ENCODE measurements around the gene PSMC6. TPM values are rescaled to one million over a fixed set of nuclear protein-coding genes. Genes with fewer than 3 reads are reported as not detected.

The PSMC6 gene
- total and polyA plus RNA-seq, 2 of the 13 experiments (the other 11 are each of a cell fraction or from before 2014, with no cell fraction given): 90.0 to 210 TPM

DNA sequence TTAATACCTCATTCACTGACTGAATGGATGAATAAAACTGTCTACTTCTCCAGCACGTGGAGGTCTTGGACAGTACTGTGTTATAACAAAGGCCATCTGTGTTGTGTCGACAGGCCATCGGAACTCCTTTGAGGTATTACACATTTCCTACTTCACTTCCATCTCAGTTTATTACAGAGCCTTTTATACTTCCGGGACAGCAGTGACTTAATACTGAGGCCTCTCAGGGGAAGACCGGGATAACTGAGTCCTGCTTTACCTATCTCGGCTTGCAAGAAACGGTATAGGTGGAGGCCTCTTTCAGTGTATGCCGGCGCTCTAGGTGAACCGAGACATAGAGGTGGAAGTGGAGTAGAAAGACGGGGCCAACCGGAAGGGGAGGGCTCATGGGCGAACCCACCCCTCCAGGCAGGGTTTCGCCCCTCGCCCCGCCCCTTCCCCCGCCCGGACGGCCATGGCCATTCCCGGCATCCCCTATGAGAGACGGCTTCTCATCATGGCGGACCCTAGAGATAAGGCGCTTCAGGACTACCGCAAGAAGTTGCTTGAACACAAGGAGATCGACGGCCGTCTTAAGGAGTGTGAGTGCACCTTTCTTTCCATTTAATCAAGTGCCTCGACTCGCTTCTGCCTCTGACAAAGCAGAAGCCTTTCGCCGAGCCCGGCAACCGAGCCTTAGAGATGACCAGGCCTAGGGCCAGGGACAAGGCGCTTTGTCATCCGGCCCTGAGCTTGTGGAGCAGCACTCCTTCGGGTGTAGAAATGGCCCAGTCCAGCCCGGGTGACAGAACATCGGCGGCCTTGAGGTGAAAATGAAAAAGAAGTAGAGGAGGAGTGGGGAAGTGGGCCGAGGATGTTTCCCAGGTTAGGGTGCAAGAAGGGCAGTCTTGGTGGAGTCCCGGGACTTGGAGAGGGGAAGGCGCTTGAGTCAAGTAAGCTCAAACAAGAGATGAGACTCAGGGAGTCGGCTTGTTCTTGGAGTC, at the start of gene PSMC6 (continued):
- TF ChIP-seq, protein P1, sequence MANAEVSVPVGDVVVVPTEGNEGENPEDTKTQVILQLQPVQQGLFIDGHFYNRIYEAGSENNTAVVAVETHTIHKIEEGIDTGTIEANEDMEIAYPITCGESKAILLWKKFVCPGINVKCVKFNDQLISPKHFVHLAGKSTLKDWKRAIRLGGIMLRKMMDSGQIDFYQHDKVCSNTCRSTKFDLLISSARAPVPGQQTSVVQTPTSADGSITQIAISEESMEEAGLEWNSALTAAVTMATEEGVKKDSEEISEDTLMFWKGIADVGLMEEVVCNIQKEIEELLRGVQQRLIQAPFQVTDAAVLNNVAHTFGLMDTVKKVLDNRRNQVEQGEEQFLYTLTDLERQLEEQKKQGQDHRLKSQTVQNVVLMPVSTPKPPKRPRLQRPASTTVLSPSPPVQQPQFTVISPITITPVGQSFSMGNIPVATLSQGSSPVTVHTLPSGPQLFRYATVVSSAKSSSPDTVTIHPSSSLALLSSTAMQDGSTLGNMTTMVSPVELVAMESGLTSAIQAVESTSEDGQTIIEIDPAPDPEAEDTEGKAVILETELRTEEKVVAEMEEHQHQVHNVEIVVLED (CRISPR knock-in tag; IDR thresholded peaks at IDR 0.05; ENCODE audit: borderline replicate concordance): peak; percentile 54; the same call in 1 of the 2 replicates
- TF ChIP-seq KDM2A (CRISPR knock-in tag; IDR thresholded peaks at IDR 0.05; ENCODE audit: borderline replicate concordance, low read depth) (peak; percentile 65), PITX1 (CRISPR knock-in tag; IDR thresholded peaks at IDR 0.05) (peak; percentile 54; the same call in 1 of the 2 replicates), ARNT2 (CRISPR knock-in tag; IDR thresholded peaks at IDR 0.05; ENCODE audit: low read depth) (no peak), ZNF772 (CRISPR knock-in tag; IDR thresholded peaks at IDR 0.05) (peak; percentile 54; the same call in 1 of the 2 replicates), ZNF788 (CRISPR knock-in tag; IDR thresholded peaks at IDR 0.05; ENCODE audit: borderline replicate concordance) (peak; percentile 78; the same call in 1 of the 2 replicates), KMT2B (CRISPR knock-in tag; IDR thresholded peaks at IDR 0.05) (peak; percentile 65), TMF1 (CRISPR knock-in tag; IDR thresholded peaks at IDR 0.05; ENCODE audit: low read depth) (no peak), RBFOX2 (IDR thresholded peaks at IDR 0.05; ENCODE audit: low read depth, low read length) (peak; percentile 70), ERF (CRISPR knock-in tag; IDR thresholded peaks at IDR 0.05) (0 out of 2 replicates have a peak, but pooled peaks have one; percentile 19)
- TF ChIP-seq, protein P2, sequence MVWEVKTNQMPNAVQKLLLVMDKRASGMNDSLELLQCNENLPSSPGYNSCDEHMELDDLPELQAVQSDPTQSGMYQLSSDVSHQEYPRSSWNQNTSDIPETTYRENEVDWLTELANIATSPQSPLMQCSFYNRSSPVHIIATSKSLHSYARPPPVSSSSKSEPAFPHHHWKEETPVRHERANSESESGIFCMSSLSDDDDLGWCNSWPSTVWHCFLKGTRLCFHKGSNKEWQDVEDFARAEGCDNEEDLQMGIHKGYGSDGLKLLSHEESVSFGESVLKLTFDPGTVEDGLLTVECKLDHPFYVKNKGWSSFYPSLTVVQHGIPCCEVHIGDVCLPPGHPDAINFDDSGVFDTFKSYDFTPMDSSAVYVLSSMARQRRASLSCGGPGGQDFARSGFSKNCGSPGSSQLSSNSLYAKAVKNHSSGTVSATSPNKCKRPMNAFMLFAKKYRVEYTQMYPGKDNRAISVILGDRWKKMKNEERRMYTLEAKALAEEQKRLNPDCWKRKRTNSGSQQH (CRISPR knock-in tag; IDR thresholded peaks at IDR 0.05; ENCODE audit: low read depth): peak; percentile 89
- TF ChIP-seq, protein P3, sequence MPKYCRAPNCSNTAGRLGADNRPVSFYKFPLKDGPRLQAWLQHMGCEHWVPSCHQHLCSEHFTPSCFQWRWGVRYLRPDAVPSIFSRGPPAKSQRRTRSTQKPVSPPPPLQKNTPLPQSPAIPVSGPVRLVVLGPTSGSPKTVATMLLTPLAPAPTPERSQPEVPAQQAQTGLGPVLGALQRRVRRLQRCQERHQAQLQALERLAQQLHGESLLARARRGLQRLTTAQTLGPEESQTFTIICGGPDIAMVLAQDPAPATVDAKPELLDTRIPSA (CRISPR knock-in tag; IDR thresholded peaks at IDR 0.05; ENCODE audit: borderline replicate concordance): no peak
- TF ChIP-seq, protein P4, sequence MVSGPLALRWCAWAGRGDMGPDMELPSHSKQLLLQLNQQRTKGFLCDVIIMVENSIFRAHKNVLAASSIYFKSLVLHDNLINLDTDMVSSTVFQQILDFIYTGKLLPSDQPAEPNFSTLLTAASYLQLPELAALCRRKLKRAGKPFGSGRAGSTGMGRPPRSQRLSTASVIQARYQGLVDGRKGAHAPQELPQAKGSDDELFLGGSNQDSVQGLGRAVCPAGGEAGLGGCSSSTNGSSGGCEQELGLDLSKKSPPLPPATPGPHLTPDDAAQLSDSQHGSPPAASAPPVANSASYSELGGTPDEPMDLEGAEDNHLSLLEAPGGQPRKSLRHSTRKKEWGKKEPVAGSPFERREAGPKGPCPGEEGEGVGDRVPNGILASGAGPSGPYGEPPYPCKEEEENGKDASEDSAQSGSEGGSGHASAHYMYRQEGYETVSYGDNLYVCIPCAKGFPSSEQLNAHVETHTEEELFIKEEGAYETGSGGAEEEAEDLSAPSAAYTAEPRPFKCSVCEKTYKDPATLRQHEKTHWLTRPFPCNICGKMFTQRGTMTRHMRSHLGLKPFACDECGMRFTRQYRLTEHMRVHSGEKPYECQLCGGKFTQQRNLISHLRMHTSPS (CRISPR knock-in tag; IDR thresholded peaks at IDR 0.05; ENCODE audit: low read depth): no peak
- TF ChIP-seq, protein P5, sequence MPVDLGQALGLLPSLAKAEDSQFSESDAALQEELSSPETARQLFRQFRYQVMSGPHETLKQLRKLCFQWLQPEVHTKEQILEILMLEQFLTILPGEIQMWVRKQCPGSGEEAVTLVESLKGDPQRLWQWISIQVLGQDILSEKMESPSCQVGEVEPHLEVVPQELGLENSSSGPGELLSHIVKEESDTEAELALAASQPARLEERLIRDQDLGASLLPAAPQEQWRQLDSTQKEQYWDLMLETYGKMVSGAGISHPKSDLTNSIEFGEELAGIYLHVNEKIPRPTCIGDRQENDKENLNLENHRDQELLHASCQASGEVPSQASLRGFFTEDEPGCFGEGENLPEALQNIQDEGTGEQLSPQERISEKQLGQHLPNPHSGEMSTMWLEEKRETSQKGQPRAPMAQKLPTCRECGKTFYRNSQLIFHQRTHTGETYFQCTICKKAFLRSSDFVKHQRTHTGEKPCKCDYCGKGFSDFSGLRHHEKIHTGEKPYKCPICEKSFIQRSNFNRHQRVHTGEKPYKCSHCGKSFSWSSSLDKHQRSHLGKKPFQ (CRISPR knock-in tag; IDR thresholded peaks at IDR 0.05; ENCODE audit: insufficient replicate concordance): peak; percentile 57

Measured in HepG2 (cell line).